Measurements from ENCODE around the gene TRPC5OS.

GRCh38 chrX:111861605-111862004, 14.4 kb upstream of the TRPC5OS start:
- TF ChIP-seq POLR2AphosphoS5 (IDR thresholded peaks at IDR 0.05; ENCODE audit: low read depth), result no peak
- TF ChIP-seq REST (IDR thresholded peaks at IDR 0.05; ENCODE audit: insufficient replicate concordance, low read depth), result no peak
- no peak for TF ChIP-seq CTCF (IDR thresholded peaks at IDR 0.05; ENCODE audit: insufficient read depth, low read length)
- TF ChIP-seq SPI1 (IDR thresholded peaks at IDR 0.05; ENCODE audit: borderline replicate concordance, low read depth), result no peak

All from HL-60 (cell line).